GM12878 (cell line): ENCODE results near the gene RTP5.

Experiments used
- BACH1 ChIP-seq: fragments of 450-650 bp; IDR thresholded peaks from 2 replicates; pipeline ENCODE4 v1.6.1; 2017; ENCODE audit warnings: mild to moderate bottlenecking, borderline replicate concordance
- CBX5 ChIP-seq: sonication (generic); IDR thresholded peaks from 2 replicates; pipeline ENCODE4 v1.6.1; 2016; ENCODE audit warnings: low read depth, moderate library complexity, mild to moderate bottlenecking, inconsistent platforms
- CEBPB ChIP-seq, 2 experiments: fragments of 150-350 bp in 1 of 2; IDR thresholded peaks; 2 replicates each; pipeline ENCODE4 v1.6.1; 2012 to 2014; ENCODE audit warnings: low read depth in 2 of 2, low read length in 2 of 2, borderline replicate concordance in 1 of 2, inconsistent platforms in 1 of 2
- POLR2A ChIP-seq: IDR thresholded peaks from 2 replicates; pipeline ENCODE4 v1.6.1; 2011; ENCODE audit warnings: low read depth, mild to moderate bottlenecking, low read length
- POLR2AphosphoS5 ChIP-seq: IDR thresholded peaks from 2 replicates; pipeline ENCODE4 v1.6.1; 2011; ENCODE audit warnings: mild to moderate bottlenecking, low read length, inconsistent platforms
- RFX5 ChIP-seq: IDR thresholded peaks from 2 replicates; pipeline ENCODE4 v1.6.1; 2011; ENCODE audit warnings: low read depth, low read length, improper control_type of control experiment
- SIN3A ChIP-seq: IDR thresholded peaks from 2 replicates; pipeline ENCODE4 v1.6.1; 2012; ENCODE audit warnings: low read depth, low read length, improper control_type of control experiment
- TBL1XR1 ChIP-seq: IDR thresholded peaks from 2 replicates; pipeline ENCODE4 v1.6.1; 2012; ENCODE audit warnings: low read depth, low read length, improper control_type of control experiment

GRCh38 chr2:241873081-241873802 lies 3.7 kb downstream of the RTP5 start:
- TF ChIP-seq POLR2AphosphoS5 (no peak), SIN3A (no peak), CEBPB (IDR thresholded peaks at IDR 0.05; ENCODE audit: borderline replicate concordance in 1 of 2, low read depth in 2 of 2, low read length in 2 of 2) (no peak), RFX5 (no peak), BACH1 (no peak), CBX5 (no peak), TBL1XR1 (no peak), POLR2A (no peak)
